ENCODE measurements around the gene ZDHHC17.

ZDHHC17 gene

GRCh38 chr12:76878099-76878898 is 114.4 kb downstream of the ZDHHC17 start:
- DNase-seq (ENCODE audit: low read depth in 2 of 2), result no peak

GRCh38 chr12:76878899-76879709 is 115.2 kb downstream of the ZDHHC17 start, which contains the start of gene CSRP2:
CSRP2 (minus strand) TSS chr12:76879019; CDS start chr12:76866260, 12,759 bp downstream.
- peak; percentile 20 to 30 for DNase-seq (ENCODE audit: low read depth in 2 of 2)

GRCh38 chr12:76879710-76880518 is 116.0 kb downstream of the ZDHHC17 start:
- DNase-seq (ENCODE audit: low read depth in 2 of 2), result no peak

GRCh38 chr12:76880519-76881023 is 116.7 kb downstream of the ZDHHC17 start:
- DNase-seq (ENCODE audit: low read depth in 2 of 2), result no peak

DNA sequence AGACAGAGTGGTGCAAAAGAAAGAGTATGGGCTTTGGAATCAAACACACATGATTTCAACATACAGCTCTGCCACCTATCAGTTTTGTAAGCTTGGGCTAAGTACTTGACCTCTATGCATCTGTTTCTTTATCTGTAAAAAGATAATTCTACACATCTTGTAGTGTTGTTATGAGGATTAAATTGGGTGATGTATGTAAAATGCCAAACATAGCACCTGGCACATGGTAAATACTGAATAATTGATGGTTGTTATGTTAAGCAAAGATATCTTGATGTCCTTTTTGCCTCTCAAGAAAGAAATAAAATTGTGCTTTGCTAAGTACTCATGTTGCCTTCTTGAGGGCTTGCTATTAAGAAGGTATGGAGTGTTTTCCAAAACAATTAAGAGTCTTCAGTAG is 117.2 kb downstream of the ZDHHC17 start:
- DNase-seq (ENCODE audit: low read depth in 2 of 2), result no peak

GRCh38 chr12:76882367-76882766 is 118.5 kb downstream of the ZDHHC17 start:
- no peak for DNase-seq (ENCODE audit: low read depth in 2 of 2)

- DNase-seq (ENCODE audit: low read depth in 2 of 2), result no peak
Observed at GRCh38 chr12:76883151-76883550, 119.2 kb downstream of the ZDHHC17 start.

DNA sequence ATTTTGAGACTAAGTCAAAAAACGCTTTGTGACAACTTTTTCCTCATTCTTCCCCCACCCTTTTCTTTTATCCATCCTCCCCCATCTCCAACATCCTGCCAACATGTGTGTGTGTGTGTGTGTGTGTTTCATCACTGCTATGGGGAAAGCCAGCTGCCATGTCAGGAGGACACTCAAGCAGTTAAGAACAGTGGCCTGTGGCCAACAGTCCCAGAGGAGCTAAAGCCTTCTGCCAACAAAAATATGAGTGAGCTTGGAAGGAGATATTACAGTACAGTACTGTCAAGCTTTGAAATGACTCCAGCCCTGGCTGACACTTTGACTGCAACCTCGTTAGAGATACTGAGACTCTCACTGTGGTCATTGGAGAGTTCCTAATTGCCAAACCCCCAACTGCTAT is 119.9 kb downstream of the ZDHHC17 start:
- no peak for DNase-seq (ENCODE audit: low read depth in 2 of 2)

GRCh38 chr12:76888775-76889174 is 124.9 kb downstream of the ZDHHC17 start:
- DNase-seq (ENCODE audit: low read depth in 2 of 2), result no peak

DNA sequence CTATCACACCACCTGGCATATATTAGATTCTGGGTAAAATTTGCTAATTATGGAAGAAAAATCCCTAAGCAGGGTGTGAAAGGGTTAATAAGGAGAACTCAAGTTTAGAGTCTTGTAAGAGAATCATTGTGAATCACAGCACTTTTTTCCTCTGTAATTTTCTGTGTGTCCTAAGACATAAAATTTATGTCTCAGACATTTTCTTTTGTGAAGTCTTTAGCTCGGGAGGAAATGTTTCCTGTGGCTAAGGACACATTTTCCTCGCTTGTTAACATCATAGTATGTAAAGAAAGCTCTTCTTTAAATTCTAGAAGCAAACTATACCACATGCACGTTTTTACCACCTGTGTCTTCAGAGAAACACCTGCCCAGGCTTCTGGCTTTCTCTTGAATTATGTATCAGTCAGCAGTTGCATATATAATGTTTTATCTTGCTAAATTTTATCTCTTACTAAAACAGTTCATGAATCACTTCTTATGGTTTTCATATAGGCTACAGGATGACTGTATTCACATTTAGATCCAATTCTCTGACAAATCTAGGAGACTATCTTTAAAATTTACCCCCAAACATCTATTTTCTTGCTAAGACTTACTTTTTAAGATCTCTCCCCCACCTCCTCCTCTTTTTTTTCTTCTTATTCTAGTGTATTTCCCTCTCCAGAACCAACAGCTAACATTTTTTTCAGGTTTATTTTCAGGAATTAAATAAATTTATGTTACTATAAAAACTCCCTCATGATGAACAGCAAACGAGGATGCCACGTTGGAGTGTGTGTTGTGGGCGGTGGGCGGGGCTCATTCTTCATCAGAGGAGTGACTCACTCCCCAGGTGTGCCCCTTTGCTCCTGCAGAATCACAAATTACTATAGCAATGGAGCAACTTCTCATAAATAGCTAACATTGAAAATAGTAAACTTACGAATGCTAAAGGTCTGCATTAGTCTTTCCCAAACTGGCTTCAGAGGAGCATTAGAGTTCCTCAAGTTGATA is 126.5 kb downstream of the ZDHHC17 start:
- no peak for DNase-seq (ENCODE audit: low read depth in 2 of 2)

- DNase-seq (ENCODE audit: low read depth in 2 of 2), result no peak
Observed at GRCh38 chr12:76891609-76892008, 127.7 kb downstream of the ZDHHC17 start.

DNA sequence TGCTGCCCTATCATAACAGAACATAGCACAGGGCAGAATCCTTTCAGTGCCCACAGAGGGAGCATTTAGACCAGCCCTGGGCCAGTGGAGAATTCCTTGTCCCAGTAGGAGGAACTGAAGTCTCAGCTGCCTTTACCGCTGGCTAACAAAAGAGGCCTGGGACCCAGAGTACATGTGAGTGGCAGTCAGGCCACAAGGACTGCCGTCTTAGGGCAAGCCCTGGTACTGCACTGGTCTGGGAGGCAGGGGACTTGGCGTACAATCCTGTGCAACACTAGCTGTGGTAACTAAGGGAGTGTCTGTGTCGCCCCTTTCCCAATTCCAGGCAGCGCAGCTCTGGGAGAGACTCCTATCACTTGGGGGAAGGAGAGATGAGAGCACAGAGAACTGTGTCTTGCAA is 131.9 kb downstream of the ZDHHC17 start:
- no peak for DNase-seq (ENCODE audit: low read depth in 2 of 2)

- no peak for DNase-seq (ENCODE audit: low read depth in 2 of 2)
Observed at GRCh38 chr12:76896274-76896673, 132.4 kb downstream of the ZDHHC17 start.

DNA sequence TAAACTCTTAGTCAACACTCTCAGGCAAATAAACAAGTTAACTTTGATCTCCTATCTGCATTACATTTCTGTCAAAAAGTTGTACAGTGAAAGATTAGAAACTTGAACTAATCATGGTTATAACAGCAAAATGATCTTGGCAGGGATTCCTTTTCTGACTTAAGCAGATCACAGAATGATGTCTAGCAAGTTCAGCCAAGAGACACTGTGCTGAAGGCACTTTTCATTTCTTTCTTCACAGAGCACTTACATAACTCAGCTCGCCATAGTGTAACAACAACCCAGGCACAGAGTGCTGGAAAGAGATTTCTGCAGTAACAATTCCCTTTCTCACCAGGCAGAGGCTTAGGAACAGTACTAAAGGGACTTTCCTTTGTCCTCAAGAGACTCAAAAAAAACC is 134.5 kb downstream of the ZDHHC17 start:
- DNase-seq (ENCODE audit: low read depth in 2 of 2), result no peak

- DNase-seq (ENCODE audit: low read depth in 2 of 2), result no peak
Observed at GRCh38 chr12:76899522-76899921, 135.6 kb downstream of the ZDHHC17 start.

- no peak for DNase-seq (ENCODE audit: low read depth in 2 of 2)
Observed at GRCh38 chr12:76901628-76902380, 137.9 kb downstream of the ZDHHC17 start.
